DMS153 (cell line): Measurements from ENCODE around the gene NLRP12.
"Not testable (repeated sequence)": the region's sequence is repeated elsewhere in the genome, so short reads cannot be mapped to it uniquely, and the experiment has no call there.

ENCODE experiments used
- DNase-seq: peaks from one replicate; lab custom pipeline; 2025; lab: John Stamatoyannopoulos, UW

Gene NLRP12

GRCh38 chr19:53828531-53828930 lies 4.4 kb upstream of the NLRP12 start:
- DNase-seq, result no peak

GRCh38 chr19:53826876-53827275 lies 2.8 kb upstream of the NLRP12 start:
- DNase-seq, result no peak

GRCh38 chr19:53823380-53824120 lies 564 bp downstream of the NLRP12 start:
- no peak for DNase-seq

- DNase-seq, result no peak
Measured at GRCh38 chr19:53819861-53820260, 4.3 kb downstream of the NLRP12 start.

- no peak for DNase-seq
Measured at GRCh38 chr19:53818756-53819155, 5.4 kb downstream of the NLRP12 start.

- no peak for DNase-seq
Measured at GRCh38 chr19:53813996-53814395, 10.1 kb downstream of the NLRP12 start.

- DNase-seq, result no peak
Measured at GRCh38 chr19:53812335-53812734, 11.8 kb downstream of the NLRP12 start.

GRCh38 chr19:53810891-53811290 lies 13.2 kb downstream of the NLRP12 start:
- no peak for DNase-seq

- DNase-seq, result no peak
Measured at GRCh38 chr19:53810187-53810546, 13.9 kb downstream of the NLRP12 start.

- no peak for DNase-seq
Measured at GRCh38 chr19:53809518-53810186, 14.5 kb downstream of the NLRP12 start.

- DNase-seq, result no peak
Measured at GRCh38 chr19:53808710-53809125, 15.4 kb downstream of the NLRP12 start.

- no peak for DNase-seq
Measured at GRCh38 chr19:53801257-53801656, 22.9 kb downstream of the NLRP12 start.

GRCh38 chr19:53795019-53795418 lies 29.1 kb downstream of the NLRP12 start:
- no peak for DNase-seq

- peak; percentile 52 for DNase-seq
Measured at GRCh38 chr19:53792721-53793433, 31.2 kb downstream of the NLRP12 start.

GRCh38 chr19:53789708-53790678 lies 34.1 kb downstream of the NLRP12 start:
- no peak for DNase-seq

- DNase-seq, result no peak
Measured at GRCh38 chr19:53787266-53787665, 36.8 kb downstream of the NLRP12 start.

GRCh38 chr19:53786744-53787143 lies 37.4 kb downstream of the NLRP12 start:
- no peak for DNase-seq

GRCh38 chr19:53785196-53785889 lies 38.8 kb downstream of the NLRP12 start:
- no peak for DNase-seq

- no peak for DNase-seq
Measured at GRCh38 chr19:53782698-53783097, 41.4 kb downstream of the NLRP12 start.

- not testable (repeated sequence) for DNase-seq
Measured at GRCh38 chr19:53781332-53781731, 42.8 kb downstream of the NLRP12 start.

GRCh38 chr19:53780506-53780905 lies 43.6 kb downstream of the NLRP12 start:
- no peak for DNase-seq
